GM12878 (cell line): ENCODE data around the gene TAF4. TPM values are rescaled to one million over a fixed set of nuclear protein-coding genes. Genes with fewer than 3 reads are reported as not detected.

Experiments
- ATAC-seq: fragments of 200-7000 bp; cut with Tn5 transposase; 3 replicates; pipeline ENCODE4 v1.9.1; 2020; ENCODE audit warnings: mild to moderate bottlenecking, moderate library complexity
- BruUV-seq: library from RNA; stranded (reverse); fragments of 400-500 nt; replicated peaks from 2 replicates; lab custom pipeline; 2021; lab: Mats Ljungman, UMichigan
- CTCF ChIA-PET: fragments of 300-600 bp; sonication (Branson Sonifier 250); formaldehyde crosslinking; extraction: SDS; loops from one replicate; lab custom pipeline; 2021; ENCODE audit warnings: inconsistent platforms; lab: Yijun Ruan, JAX
- POLR2A ChIA-PET: fragments of 350-600 bp; formaldehyde crosslinking; extraction: SDS; loops from one replicate; lab custom pipeline; 2021; ENCODE audit warnings: inconsistent platforms; lab: Charles Lee
- RAD21 ChIA-PET: fragments of 300-600 bp; sonication (Branson Sonifier 250); formaldehyde crosslinking; loops from one replicate; lab custom pipeline; 2023; ENCODE audit warnings: antibody characterized with exemption; ENCODE audit not compliant: unreplicated experiment; lab: Charles Lee
- SMC1A ChIA-PET: fragments of 300-600 bp; sonication (Branson Sonifier 250); formaldehyde crosslinking; loops from one replicate; lab custom pipeline; 2023; ENCODE audit not compliant: unreplicated experiment, uncharacterized antibody; lab: Charles Lee
- DNase-seq: peaks from one replicate; pipeline ENCODE4 v3.0.0-alpha.2; 2011; ENCODE audit warnings: low read depth, low spot score
- FAIRE-seq: peaks from 3 replicates; lab custom pipeline; 2011; peaks lifted over from hg19 to GRCh38; lab: Jason Lieb, UNC
- H2AFZ ChIP-seq: 2 replicates; pipeline ENCODE4 v1.6.0; 2011; ENCODE audit warnings: low read depth, low read length, control low read depth; ENCODE audit not compliant: control insufficient read depth
- H3K27ac ChIP-seq: 2 replicates; pipeline ENCODE4 v1.5.1; 2011; ENCODE audit warnings: control low read depth; ENCODE audit not compliant: control insufficient read depth, insufficient read depth
- H3K27me3 ChIP-seq, 2 experiments: replicated peaks in 1 of 2; 2 replicates each; pipeline versions ENCODE4 v1.6.0 to v1.6.1; 2011; ENCODE audit warnings: low read length in 1 of 2; ENCODE audit not compliant: control insufficient read depth in 2 of 2, insufficient read depth in 2 of 2
- H3K36me3 ChIP-seq, 2 experiments: 2 replicates each; pipeline ENCODE4 v1.5.1; 2011; ENCODE audit warnings: low read length in 1 of 2; ENCODE audit not compliant: control insufficient read depth in 2 of 2, insufficient read depth in 2 of 2
- H3K4me1 ChIP-seq: 2 replicates; pipeline ENCODE4 v1.6.1; 2011; ENCODE audit warnings: mild to moderate bottlenecking, low read length, moderate library complexity, mixed read lengths; ENCODE audit not compliant: control insufficient read depth, insufficient read depth
- H3K4me2 ChIP-seq: 2 replicates; pipeline ENCODE4 v1.6.0; 2011; ENCODE audit warnings: control low read depth; ENCODE audit not compliant: control insufficient read depth, insufficient read depth
- H3K4me3 ChIP-seq: fragments of 200-600 bp; sonication (generic); 2 replicates; pipeline ENCODE4 v1.5.1; 2016
- H3K79me2 ChIP-seq: 2 replicates; pipeline ENCODE4 v1.6.0; 2011; ENCODE audit warnings: low read length; ENCODE audit not compliant: control insufficient read depth, insufficient read depth
- H3K9ac ChIP-seq: 2 replicates; pipeline ENCODE4 v1.8.0; 2011; ENCODE audit warnings: low read length, control low read depth, mixed read lengths; ENCODE audit not compliant: control insufficient read depth, insufficient read depth
- H3K9me3 ChIP-seq: replicated peaks from 3 replicates; pipeline ENCODE4 v1.5.1; 2011; ENCODE audit warnings: mild to moderate bottlenecking, low read length; ENCODE audit not compliant: control insufficient read depth, insufficient read depth
- H4K20me1 ChIP-seq: 2 replicates; pipeline ENCODE4 v1.6.0; 2011; ENCODE audit not compliant: control insufficient read depth, insufficient read depth
- CBX5 ChIP-seq: sonication (generic); IDR thresholded peaks from 2 replicates; pipeline ENCODE4 v1.6.1; 2016; ENCODE audit warnings: low read depth, moderate library complexity, mild to moderate bottlenecking, inconsistent platforms
- CREB1 ChIP-seq: IDR thresholded peaks from 2 replicates; pipeline ENCODE4 v1.6.1; 2012; ENCODE audit warnings: low read depth, mild to moderate bottlenecking, inconsistent platforms
- CTCF ChIP-seq, 3 experiments: IDR thresholded peaks in 2 of 3; conservative IDR thresholded peaks in 1 of 3; 2 replicates each; pipeline ENCODE4 v1.5.1; 2011; ENCODE audit warnings: low read depth in 3 of 3, low read length in 3 of 3, mild to moderate bottlenecking in 3 of 3, control low read depth in 2 of 3, moderate library complexity in 2 of 3, inconsistent platforms in 1 of 3, mixed read lengths in 1 of 3; ENCODE audit not compliant: control insufficient read depth in 2 of 3, insufficient read depth in 1 of 3; ENCODE audit errors: extremely low read depth in 1 of 3
- ESRRA ChIP-seq: IDR thresholded peaks from 2 replicates; pipeline ENCODE4 v1.6.1; 2012; ENCODE audit warnings: mild to moderate bottlenecking, low read length, improper control_type of control experiment
- FOS ChIP-seq: IDR thresholded peaks from 3 replicates; pipeline ENCODE4 v1.6.1; 2011; ENCODE audit warnings: borderline replicate concordance; ENCODE audit not compliant: insufficient read length; ENCODE audit errors: extremely low read depth
- HCFC1 ChIP-seq: fragments of 150-350 bp; IDR thresholded peaks from 2 replicates; pipeline ENCODE4 v1.6.1; 2014; ENCODE audit warnings: low read length
- MAX ChIP-seq: IDR thresholded peaks from 2 replicates; pipeline ENCODE4 v1.6.1; 2012; ENCODE audit warnings: low read depth, low read length, improper control_type of control experiment
- NBN ChIP-seq: fragments of 450-650 bp; IDR thresholded peaks from 2 replicates; pipeline ENCODE4 v1.6.1; 2016
- PAX8 ChIP-seq: fragments of 450-650 bp; IDR thresholded peaks from 2 replicates; pipeline ENCODE4 v1.6.1; 2017; ENCODE audit warnings: mild to moderate bottlenecking, moderate library complexity
- SIN3A ChIP-seq: IDR thresholded peaks from 2 replicates; pipeline ENCODE4 v1.6.1; 2012; ENCODE audit warnings: low read depth, low read length, improper control_type of control experiment
- WGBS: methylation state at CpG from one replicate; pipeline ENCODE4 v1.1.6; 2016; ENCODE audit warnings: low lambda C conversion rate; ENCODE audit not compliant: insufficient replicate concordance, insufficient coverage; ENCODE audit errors: missing lambda C conversion rate; 5-methylcytosine and 5-hydroxymethylcytosine counted together
- in situ Hi-C: fragments of 300-500 bp; cut with MboI; formaldehyde crosslinking; loops from 9 replicates; pipeline ENCODE4 v1.14.3; 2018; ENCODE audit warnings: mixed read lengths
- intact Hi-C: fragments of 100-400 bp; cut with micrococcal nuclease; formaldehyde crosslinking; loops from one replicate; pipeline ENCODE4 v1.14.2; 2022; ENCODE audit not compliant: unreplicated experiment
- polyA plus RNA-seq, 11 experiments: library from polyadenylated mRNA; depleted of rRNA in 4 of 11; unstranded in 6 of 11; stranded (reverse) in 5 of 11; fragments of >200 nt; fragmentation: Nextera tagmentation in 4 of 11; fragmentation: Illumina TruSeq in 1 of 11; extraction: Ambion mirVana in 4 of 11; extraction: Trizol in 1 of 11; gene quantifications; 1 replicate in 1 of 11; 2 replicates in 10 of 11; pipeline versions ENCODE4 v1.2.1 to v1.2.3, GENCODE V29; 2011 to 2016; ENCODE audit warnings: inconsistent platforms in 2 of 11, missing spikeins in 2 of 11, low read depth in 1 of 11
- total RNA-seq, 4 experiments: library from RNA; depleted of rRNA in 3 of 4; stranded (reverse); fragments of >200 nt in 3 of 4; fragmentation: Illumina TruSeq in 1 of 4; extraction: Trizol in 1 of 4; gene quantifications; 2 replicates each; pipeline versions ENCODE4 v1.2.1 to v1.2.3, GENCODE V29; 2013 to 2021

Gene TAF4
- total and polyA plus RNA-seq, 10 of the 15 experiments (the other 5 are each of a cell fraction or from before 2014, with no cell fraction given), result 0.39 to 16.9 (median 3.4) TPM

GRCh38 chr20:61941721-61942405, 123.8 kb downstream of the TAF4 start (continued):
- no peak for TF ChIP-seq FOS
- no peak for TF ChIP-seq CREB1
- TF ChIP-seq ESRRA, result no peak
- TF ChIP-seq CBX5, result no peak
- TF ChIP-seq HCFC1, result no peak
- no peak for TF ChIP-seq SIN3A
- no peak for TF ChIP-seq PAX8

- ChIA-PET RAD21 (no interaction called here), POLR2A (no interaction called here)
- intact Hi-C loops, result no loop called here
Measured at GRCh38 chr20:61940976-61941720, 124.5 kb downstream of the TAF4 start.

More at GRCh38 chr20:61940976-61941720, 124.5 kb downstream of the TAF4 start:
- no TSS peak for BruUV-seq
- no peaks in the 10 kb centered on the region for H3K79me2 ChIP-seq
- H2AFZ ChIP-seq, result no peak overlapping the region
- no peaks in the 10 kb centered on the region for H3K27me3 ChIP-seq
- H3K36me3 ChIP-seq, result no peaks in the 10 kb centered on the region
- SMC1A ChIA-PET, result no interaction called here
- H3K4me1 ChIP-seq, result no peaks in the 10 kb centered on the region
- in situ Hi-C loops, result no loop called here
- no peak overlapping the region for H3K4me2 ChIP-seq
- no peaks in the 10 kb centered on the region; the same call in 2 of the 3 replicates for H3K9me3 ChIP-seq
- no peak for ATAC-seq
- FAIRE-seq, result no peak
- H3K27ac ChIP-seq, result no peak overlapping the region
- DNase-seq, result no peak
- no peak overlapping the region for H3K9ac ChIP-seq
- TF ChIP-seq NBN (no peak), MAX (no peak), CTCF (IDR thresholded peaks at IDR 0.05 in 2 of 3, conservative IDR thresholded peaks at IDR 0.05 in 1 of 3; ENCODE audit: control insufficient read depth in 2 of 3, extremely low read depth in 1 of 3, insufficient read depth in 1 of 3, low read depth in 3 of 3, low read length in 3 of 3) (no peak)
- TF ChIP-seq, all 136 proteins: peak for 0
- Histone ChIP-seq H4K20me1 (no peaks in the 10 kb centered on the region), H3K4me3 (no peak overlapping the region)
- CTCF ChIA-PET, result interaction anchor here (0.6 kb wide), 1 partner anchor 54 kb away, joined by 3 read pairs; no protein-coding TSS in a partner anchor
- 36% methylated on average over 16 of the region's 16 CpGs for WGBS
